HG03135 (cell line): ENCODE measurements around the gene NKX3-2.

ENCODE experiments used
- ATAC-seq: cut with Tn5 transposase; IDR thresholded peaks from one replicate; pipeline ENCODE4 v1.9.1; 2021; ENCODE audit warnings: mild to moderate bottlenecking, moderate library complexity; ENCODE audit not compliant: unreplicated experiment

NKX3-2 gene

DNA sequence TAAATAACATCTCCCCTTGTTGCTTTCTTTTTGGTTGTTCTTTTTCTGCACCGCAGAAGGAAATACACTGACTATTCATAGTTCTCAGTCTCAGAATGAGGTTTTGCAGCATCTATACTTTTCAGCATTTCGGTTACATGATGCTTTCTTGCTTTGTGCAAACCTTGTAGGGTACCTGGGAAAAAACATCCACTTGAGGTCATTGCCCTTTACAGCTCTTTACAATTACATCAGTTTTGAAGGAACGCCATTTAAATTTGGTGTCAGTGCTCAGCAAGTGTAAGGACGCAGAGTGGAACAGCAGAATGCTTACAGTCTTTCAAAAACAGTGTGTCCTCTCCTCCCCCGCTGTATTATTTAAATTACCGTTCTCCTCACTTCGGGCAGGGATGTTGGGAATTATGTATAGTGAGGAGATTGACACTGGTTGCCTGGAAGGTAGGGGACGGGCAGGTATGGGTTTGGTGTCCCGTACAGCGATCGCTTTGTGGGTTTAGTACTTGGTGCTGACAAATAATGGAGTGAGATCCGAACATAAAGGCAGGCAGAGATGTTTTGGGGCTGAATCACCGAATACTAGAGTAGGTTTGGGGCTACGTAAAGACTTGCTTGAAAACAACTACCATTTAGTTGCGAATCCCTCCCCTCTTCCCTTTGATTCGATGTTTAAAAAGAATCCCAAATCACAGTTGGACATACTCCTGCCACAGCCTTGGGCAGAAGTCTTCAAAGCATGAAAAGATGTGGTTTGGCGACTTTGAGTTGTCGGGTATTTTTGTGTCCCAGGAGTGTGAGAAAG, 2.0 kb upstream of the NKX3-2 start:
- ATAC-seq = no peak

DNA sequence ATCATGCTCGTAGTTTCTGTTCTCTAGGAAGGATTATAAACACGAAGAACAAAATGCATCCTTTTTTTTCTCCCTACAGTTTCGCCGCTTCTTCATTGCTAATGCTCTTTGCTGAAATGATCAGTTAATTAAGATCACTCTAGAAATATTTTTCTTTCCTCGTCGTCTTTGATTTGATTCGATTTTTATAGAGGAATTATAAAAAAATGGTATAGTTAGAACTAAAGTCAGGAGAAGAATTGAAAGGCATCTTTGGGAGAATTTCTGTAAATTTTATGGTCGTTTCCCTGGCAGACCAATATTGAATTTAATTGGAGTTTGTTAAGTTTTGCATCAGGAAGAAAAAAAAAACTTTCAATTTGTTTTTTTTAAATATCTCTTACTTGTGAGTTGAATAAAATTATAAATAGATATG, 1.1 kb upstream of the NKX3-2 start:
- ATAC-seq = no peak

GRCh38 chr4:13544606-13545393, 492 bp upstream of the NKX3-2 start:
- no peak for ATAC-seq

DNA sequence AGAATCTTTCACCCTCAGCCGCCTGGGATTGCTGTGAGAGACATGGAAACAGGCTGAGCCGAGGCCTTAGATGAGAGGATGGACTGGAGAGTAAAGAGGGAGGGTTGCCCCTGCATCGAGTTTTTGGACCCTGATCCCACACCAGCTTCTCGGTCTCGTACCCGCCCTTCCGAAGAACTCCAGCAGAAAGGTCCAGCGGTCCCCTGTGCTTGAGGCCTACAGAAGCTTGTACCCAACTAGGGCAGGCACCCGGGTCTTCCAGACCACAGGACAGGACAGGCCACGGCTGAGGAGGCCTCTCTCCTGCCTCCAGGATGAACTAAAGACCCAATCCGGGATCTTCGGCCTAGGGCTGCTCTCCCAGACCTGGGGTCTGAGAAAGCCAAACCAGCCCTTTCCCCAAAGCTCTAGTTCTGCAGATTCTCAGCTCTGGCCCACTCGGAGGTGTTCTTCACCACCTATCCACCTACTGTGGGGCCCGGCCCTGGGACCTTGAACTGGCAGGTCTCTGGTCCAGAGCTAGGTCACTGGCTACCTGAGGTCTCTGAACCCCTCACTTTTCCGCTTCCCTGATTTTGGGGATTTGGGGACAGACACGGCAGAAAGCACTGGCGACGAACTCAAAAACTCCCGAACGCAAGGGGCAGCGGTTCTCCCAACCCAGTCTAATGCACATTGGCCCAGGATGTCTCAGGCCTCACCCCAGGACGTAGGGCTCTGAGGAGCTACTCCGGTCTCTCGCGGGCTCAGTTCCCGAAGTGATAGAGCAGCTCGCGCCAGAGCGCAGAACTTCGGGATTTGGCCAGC, 1.1 kb downstream of the NKX3-2 start:
- no peak for ATAC-seq

- ATAC-seq = no peak
These were observed 1.7 kb downstream of the NKX3-2 start for GRCh38 chr4:13542577-13543031.

DNA sequence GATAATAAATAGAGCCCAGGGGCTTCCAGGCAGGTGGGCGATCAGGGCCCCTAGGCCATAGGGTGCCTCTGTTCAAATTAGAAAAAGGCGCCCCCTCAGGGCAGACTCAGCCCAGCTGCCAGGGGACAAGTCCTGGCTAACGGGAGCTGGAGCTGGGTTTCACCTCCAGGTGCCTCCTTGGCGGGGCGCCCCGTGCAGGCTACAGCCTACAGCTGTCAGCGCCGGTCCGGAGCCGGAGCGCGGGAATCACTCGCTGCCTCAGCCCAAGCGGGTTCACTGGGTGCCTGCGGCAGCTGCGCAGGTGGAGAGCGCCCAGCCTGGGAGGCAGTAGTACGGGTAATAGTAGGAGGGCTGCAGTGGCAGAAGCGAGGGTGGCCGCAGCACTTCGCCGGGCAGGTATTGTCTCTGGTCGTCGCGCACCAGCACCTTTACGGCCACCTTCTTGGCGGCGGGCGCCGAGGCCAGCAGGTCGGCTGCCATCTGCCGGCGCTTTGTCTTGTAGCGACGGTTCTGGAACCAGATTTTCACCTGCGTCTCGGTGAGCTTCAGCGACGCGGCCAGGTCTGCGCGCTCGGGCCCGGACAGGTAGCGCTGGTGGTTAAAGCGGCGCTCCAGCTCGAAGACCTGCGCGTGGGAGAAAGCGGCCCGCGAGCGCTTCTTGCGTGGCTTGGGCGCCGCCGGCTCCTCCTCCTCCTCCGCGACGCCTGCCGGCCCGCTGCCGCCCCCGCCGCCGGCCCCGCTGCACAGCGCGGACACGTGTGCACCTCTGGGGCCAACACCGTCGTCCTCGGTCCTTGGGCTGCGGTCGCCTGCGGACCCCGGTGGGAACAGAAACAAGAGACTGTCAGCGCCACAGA, 2.4 kb downstream of the NKX3-2 start:
- peak; percentile 42 for ATAC-seq

- no peak for ATAC-seq
These were observed 3.1 kb downstream of the NKX3-2 start for GRCh38 chr4:13541176-13541604.

DNA sequence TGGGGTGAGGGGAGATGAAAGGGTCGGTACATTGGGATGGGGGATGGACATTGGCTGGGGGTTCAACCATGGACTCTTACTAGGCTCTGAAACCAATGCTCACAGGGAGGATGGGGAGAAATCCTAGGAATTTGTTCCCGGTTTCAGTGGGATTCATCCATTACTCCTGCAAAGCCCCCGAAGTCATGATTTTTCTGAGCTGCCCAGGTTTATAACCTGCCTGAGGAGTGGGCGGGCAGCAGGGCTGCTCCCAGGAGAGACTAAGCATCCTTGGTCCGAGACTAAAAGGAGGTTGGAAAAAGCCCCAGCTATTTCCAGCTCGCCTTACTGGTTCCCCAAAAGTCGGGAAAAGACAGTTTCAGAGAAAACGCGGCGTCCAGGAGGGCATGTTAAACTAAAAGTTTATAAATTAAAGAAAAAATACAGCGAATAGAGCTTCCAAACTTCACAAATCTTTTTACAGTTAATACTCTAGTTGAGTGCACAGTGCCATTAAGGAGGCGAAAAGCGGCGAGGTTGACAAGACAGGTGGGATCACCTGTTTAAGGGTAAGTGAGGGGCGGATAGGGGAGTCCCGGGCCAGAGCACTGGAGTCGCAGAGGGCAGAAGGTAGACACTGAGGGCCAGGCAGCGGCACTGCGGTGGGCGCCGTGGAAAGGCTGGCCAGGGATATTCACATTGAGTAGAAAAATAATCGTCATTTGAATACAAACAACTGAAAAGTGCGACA, 3.7 kb downstream of the NKX3-2 start:
- ATAC-seq = no peak

DNA sequence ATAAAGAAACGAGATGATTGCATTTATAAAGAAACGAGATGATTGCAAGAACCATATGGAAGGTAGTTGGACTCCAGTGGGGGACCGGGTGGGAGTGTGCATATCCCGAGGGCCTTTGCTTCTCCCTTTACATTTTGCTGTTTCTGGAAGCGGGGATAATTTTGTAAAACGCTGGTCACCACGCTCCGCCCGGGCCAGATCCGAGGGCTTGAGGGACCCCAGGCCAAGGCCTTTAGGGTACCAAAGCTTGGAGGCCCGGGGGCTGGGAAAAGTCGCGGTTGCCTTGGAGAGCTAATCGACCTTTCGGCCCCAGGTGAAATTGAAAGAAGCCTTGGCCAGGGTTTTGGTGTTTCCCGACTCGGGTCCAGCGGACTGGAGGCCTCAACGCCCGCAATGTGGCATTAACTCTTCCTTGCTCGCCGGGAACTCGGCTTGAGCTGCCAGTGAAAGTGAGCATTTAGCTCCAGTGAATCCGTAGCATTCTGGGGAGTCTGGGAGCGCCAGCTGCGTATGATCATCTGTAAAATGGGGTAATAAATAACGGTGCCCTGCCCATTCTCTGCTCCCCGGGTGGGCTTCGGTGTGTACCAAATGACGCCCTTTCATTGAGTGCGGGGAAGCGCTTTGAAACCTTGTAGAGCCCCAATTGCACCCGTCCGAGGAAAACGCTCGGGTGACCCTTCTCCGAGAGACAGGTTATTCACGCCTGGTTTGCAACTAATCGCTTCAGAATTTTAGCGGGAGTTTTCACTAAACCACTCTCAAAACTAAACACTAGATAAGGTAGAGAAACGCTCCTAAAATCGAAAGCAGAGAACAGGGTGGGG, 4.5 kb downstream of the NKX3-2 start:
- no peak for ATAC-seq

DNA sequence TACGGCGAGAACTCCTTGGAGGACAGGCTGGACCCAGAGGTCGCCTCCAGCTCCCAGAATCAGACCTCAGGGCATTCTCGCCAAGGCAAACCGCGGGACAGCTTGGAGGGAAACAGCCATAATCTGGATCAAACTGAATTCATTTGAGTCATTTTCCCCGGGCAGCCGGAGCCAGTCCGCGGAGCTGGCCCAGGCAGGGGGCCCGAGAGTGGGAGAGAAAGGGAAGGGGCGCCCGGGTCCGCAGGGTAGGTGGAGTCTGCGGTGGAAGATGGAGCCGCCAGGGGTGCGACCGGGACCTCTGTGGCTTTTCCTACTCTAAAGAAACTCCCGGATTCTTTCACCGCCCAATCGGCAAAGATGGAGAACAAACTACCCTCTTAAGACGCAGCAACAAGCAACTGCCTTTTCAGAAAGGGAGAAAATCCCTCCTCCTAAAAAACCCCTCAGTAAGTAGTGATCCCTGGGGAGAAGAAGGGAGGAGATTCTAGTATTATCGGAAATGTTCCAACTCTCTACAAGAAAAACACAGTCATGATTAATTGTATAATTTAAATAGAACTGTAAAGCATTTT, 5.2 kb downstream of the NKX3-2 start:
- ATAC-seq = no peak

DNA sequence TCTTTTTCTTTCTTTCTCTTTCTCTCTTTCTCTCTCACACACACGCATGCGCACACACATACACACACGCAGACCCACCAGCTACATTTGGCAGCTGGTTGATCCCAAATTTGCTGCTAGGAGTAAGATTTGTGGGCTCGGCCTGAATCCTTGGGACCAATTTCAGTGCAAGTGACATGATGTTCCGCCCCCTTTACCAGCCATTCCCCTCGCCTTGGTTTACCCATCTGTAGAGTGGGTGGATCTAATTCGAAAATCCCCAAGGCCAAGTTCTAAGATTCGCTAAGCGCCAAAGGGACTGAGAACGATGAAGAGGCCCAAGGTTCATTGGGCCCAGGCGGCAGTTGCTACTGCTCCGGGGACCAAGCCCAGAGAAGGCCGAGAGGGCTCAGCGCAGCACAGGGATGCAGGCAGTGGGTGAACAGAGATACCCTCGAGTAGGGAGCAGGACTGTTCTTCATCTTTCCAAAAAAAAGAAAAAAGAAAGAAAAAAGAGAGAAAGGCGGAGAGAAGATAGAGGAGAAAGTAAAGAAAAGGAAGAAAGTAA, 5.8 kb downstream of the NKX3-2 start:
- ATAC-seq = no peak

DNA sequence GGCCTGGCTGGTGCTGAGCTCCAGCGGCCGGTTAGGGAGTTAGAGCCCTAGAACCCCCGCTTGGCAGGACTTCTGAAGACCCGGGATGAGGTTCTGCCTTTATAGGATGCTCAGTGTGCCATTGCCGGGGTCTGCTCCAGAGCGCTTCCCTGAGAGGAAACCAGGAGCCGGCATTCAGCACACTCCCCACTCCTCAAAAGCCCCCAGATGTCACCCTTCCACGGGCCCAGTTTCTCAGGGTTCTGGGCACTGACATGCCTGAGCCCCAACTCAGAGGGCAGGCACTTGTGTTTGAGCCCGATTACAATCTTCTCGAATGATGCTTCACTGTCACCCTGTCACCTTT, 6.5 kb downstream of the NKX3-2 start:
- ATAC-seq = no peak

DNA sequence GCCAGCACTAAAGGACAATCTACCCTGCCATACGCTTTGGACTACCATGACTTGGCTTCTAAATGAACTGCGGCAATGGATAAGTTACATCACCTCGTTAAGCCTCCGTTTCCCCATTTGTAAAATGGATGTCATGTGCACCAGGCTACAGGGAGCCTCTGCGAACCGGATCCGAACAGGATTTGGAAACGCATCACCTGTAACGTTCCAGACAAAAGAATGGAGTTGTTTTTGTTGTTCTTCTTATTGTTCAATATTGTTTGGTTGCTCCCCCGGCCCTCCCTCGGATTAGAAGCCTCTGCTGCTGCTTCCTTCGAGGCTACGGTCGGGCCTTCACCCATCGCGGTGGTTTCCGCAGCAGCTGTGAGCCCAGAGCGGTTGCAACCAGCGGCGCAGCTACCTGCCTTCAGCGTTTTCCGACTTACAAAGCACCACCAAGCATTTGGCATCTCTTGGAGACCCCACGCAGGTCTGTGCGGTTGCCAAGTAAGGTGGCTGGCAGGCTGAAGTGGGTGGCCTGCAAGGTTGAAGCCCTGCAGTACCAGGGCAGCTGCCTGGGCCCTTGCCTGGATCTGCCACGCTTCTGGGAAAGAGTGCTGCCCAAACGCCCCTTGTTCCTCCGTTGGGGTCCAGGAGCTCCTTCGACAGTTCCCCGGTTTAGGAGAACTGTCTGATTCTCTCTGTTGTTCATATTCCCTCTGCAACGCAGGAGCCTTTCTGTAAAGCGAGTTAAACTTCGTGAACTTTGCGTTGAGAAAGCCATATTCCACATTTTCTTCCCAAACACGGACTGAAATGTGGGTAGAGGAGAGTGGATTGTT, 7.1 kb downstream of the NKX3-2 start:
- ATAC-seq = no peak

DNA sequence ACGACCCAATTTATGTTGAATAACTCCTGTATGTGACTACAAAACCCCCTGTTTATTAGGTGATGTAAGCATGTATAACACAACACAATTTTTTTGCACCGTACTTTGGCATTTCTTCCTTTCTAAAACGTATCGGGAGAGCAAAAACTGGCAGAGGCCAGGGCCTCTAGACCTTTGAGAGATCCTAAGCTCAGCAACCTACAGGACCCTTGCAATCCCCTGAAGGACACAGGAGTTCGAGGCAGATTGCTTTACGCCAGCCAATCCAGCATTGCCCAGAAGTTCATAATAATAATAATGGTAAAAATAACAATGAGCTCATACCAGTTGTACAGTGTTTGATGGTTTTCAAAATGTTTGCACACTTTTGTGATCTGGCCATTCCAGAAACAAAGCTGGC, 7.7 kb downstream of the NKX3-2 start:
- no peak for ATAC-seq

DNA sequence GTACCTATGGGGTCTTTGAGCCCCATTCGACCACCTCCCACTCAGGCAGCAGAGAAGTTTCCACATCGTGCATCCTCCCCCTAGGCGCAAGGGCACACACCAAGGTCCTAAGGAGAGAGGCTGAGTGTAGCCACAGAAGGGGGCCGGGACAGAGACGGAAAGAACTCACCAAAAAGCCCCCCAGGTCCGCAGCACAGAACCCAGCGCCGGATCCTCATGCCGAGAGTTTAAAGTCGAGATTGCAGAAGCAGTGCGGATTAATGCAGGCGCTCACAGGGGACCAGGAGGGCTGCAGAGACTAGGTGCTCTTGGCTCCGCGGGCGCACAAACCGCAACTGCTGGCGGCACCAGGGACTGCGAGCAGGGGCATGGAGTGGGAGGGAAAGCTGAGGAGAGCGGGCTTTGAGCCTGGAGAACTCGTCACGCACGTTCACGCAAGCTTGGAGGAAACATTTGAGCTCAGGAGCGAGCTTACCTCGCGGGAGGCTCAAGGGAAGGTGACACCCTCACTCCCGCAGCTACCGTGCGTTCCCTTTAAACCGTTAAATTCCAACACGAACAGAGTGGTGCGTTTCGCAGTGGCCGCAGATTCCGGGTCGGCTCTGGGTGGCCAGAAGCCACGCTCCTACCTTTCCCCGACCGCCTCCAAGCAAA, 8.5 kb downstream of the NKX3-2 start:
- no peak for ATAC-seq

GRCh38 chr4:13535118-13535517, 9.2 kb downstream of the NKX3-2 start:
- ATAC-seq = no peak
